Measurements from ENCODE around the gene ABCB8.

Gene ABCB8

DNA sequence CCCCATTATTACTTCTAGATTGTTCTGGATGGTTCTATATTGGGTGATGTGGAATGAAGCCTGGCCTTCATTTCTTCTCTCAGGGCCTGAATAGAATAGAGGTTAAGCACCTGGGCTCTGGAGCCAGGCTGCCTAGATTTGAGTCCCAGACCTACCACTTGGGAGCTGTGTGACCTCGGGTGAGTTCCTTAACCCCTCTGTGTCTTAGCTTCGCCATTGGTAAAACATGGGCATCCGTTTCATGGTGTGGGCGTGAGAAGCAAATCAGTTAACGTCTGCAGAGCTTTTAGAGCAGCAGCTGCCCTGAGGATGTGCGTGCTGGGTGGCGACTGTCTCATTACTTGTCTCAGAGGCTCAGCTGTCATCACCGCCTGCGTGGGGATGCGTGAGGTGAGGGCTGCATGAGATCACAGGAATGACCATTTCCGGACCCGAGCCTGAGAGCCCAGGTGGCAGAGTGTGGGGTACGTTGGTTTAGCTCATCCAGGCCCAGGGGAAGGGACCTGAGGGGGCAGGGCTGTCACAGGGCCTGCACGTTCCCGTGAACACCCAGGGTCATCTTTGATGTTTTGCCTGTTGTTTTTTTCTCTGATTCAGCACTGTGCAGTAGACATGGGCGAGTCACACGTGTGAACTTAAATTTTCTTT is 67.7 kb downstream of the ABCB8 start:
- DNase-seq (ENCODE audit: insufficient read length, low spot score) = no peak
- FAIRE-seq = no peak

Data from GM19239 (cell line).